Mononuclear cell (primary cell): ENCODE data around the gene A1CF. TPM values are rescaled to one million over a fixed set of nuclear protein-coding genes. Genes with fewer than 3 reads are reported as not detected.
"Not testable (repeated sequence)": the region's sequence is repeated elsewhere in the genome, so short reads cannot be mapped to it uniquely, and the experiment has no call there.

ENCODE experiments used
- H3K27me3 ChIP-seq: 2 replicates; pipeline ENCODE4 v1.6.0; 2011; ENCODE audit warnings: low read length, control low read depth; ENCODE audit not compliant: insufficient read depth
- H3K4me1 ChIP-seq: 2 replicates; pipeline ENCODE4 v1.5.1; 2011; ENCODE audit warnings: mild to moderate bottlenecking, low read length, control low read depth; ENCODE audit not compliant: insufficient read depth
- H3K4me3 ChIP-seq: 2 replicates; pipeline ENCODE4 v1.5.1; 2011; ENCODE audit warnings: mild to moderate bottlenecking, low read length, moderate library complexity
- H3K9me3 ChIP-seq: 2 replicates; pipeline ENCODE4 v1.5.1; 2011; ENCODE audit warnings: low read depth, mild to moderate bottlenecking, control low read depth, low read length
- total RNA-seq: library from RNA; depleted of rRNA; stranded (reverse); fragments of >200 nt; gene quantifications from one replicate; pipeline ENCODE4 v1.2.3, GENCODE V29; 2012

The A1CF gene
- total RNA-seq, 1 donor, result under 0.01 TPM

DNA sequence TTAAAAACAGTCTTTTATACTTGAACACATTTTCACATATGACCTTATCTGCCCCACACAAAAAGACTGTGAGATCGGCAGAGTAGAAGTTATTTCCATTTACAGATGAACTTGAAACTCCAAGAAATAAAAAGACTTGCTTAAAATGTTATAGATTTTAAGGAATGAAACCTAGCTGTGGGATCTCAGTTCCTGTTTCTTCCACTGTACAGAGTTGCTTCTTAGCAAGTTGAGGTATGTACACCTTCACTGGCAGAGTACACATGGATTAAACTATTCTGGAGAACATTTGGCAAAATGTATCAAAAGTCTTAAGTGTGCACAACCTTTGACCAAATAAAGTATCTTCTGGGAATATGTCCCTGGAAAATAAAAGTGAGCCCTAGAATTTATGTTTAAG lies 48.3 kb downstream of the A1CF start:
- H3K4me1 ChIP-seq, result no peaks in the 10 kb centered on the region
- H3K27me3 ChIP-seq, result no peaks in the 10 kb centered on the region
- H3K9me3 ChIP-seq, result no peaks in the 10 kb centered on the region
- no peak overlapping the region for H3K4me3 ChIP-seq

GRCh38 chr10:50832171-50832751 lies 53.2 kb downstream of the A1CF start:
- Histone ChIP-seq H3K9me3 (no peaks in the 10 kb centered on the region), H3K4me3 (no peak overlapping the region), H3K27me3 (no peaks in the 10 kb centered on the region), H3K4me1 (no peaks in the 10 kb centered on the region)

- no peaks in the 10 kb centered on the region for H3K27me3 ChIP-seq
- H3K4me1 ChIP-seq, result no peaks in the 10 kb centered on the region
- H3K9me3 ChIP-seq, result no peaks in the 10 kb centered on the region
- no peak overlapping the region for H3K4me3 ChIP-seq
Measured at GRCh38 chr10:50830066-50830465, 55.4 kb downstream of the A1CF start.

- H3K4me3 ChIP-seq, result no peak overlapping the region
- no peaks in the 10 kb centered on the region for H3K27me3 ChIP-seq
- H3K9me3 ChIP-seq, result no peaks in the 10 kb centered on the region
- H3K4me1 ChIP-seq, result no peaks in the 10 kb centered on the region
Measured at GRCh38 chr10:50824782-50825181, 60.6 kb downstream of the A1CF start.

GRCh38 chr10:50823789-50824188 lies 61.6 kb downstream of the A1CF start:
- H3K4me3 ChIP-seq, result no peak overlapping the region
- no peaks in the 10 kb centered on the region for H3K27me3 ChIP-seq
- H3K4me1 ChIP-seq, result no peaks in the 10 kb centered on the region
- no peaks in the 10 kb centered on the region for H3K9me3 ChIP-seq

DNA sequence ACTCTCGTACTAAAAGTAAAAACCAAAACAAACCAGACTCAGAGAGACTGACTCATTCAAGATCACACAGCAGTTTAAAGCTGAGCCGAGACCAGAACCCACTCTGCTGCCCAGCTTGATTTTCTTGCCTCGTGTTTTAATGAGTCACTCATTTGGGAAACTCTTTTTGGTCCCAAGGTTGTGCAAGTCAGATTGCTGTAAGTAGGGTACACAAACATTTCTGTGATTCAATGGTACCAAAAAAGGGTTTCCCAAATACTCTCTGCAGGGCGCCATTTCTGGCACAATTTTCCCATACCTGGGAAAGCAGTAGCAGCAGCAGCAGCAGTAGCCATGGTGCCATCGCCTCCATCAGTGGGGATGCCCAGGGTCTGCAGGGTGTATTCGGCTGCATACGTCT lies 75.8 kb downstream of the A1CF start:
- Histone ChIP-seq H3K27me3 (peaks cover 3% of the 10 kb centered on the region), H3K4me1 (no peaks in the 10 kb centered on the region), H3K4me3 (no peak overlapping the region), H3K9me3 (no peaks in the 10 kb centered on the region)

- H3K4me1 ChIP-seq, result no peaks in the 10 kb centered on the region
- no peaks in the 10 kb centered on the region for H3K9me3 ChIP-seq
- peaks cover 3% of the 10 kb centered on the region for H3K27me3 ChIP-seq
- no peak overlapping the region for H3K4me3 ChIP-seq
Measured at GRCh38 chr10:50807851-50808776, 77.3 kb downstream of the A1CF start.

GRCh38 chr10:50805981-50806622 lies 79.3 kb downstream of the A1CF start:
- H3K27me3 ChIP-seq, result peaks cover 3% of the 10 kb centered on the region
- no peak overlapping the region for H3K4me3 ChIP-seq
- H3K4me1 ChIP-seq, result no peaks in the 10 kb centered on the region
- no peaks in the 10 kb centered on the region for H3K9me3 ChIP-seq

DNA sequence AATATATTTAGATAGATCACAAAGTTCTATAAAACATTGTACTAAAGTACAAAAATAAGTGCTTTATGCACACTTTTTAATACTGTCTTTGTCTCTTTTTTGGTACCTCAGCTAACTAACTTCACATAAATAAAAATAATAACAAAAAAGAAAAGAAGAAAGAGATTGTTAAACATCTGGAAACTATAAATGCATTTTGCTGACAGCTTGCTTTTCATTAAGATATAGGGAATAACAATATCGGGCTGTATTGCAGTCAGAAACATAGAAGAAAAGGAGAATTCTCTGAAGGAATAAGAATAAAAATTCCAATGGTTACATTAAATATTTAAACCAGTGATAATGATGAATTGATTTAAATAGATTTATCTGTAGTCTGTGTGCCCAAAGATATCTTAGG lies 85.8 kb downstream of the A1CF start:
- H3K4me3 ChIP-seq, result no peak overlapping the region
- H3K4me1 ChIP-seq, result no peaks in the 10 kb centered on the region
- no peaks in the 10 kb centered on the region for H3K9me3 ChIP-seq
- peaks cover 7% of the 10 kb centered on the region for H3K27me3 ChIP-seq

GRCh38 chr10:50798297-50798696 lies 87.1 kb downstream of the A1CF start:
- peaks cover 7% of the 10 kb centered on the region for H3K27me3 ChIP-seq
- no peak overlapping the region for H3K4me3 ChIP-seq
- no peaks in the 10 kb centered on the region for H3K9me3 ChIP-seq
- no peaks in the 10 kb centered on the region for H3K4me1 ChIP-seq

- Histone ChIP-seq H3K4me1 (no peaks in the 10 kb centered on the region), H3K4me3 (no peak overlapping the region), H3K27me3 (peaks cover 7% of the 10 kb centered on the region), H3K9me3 (no peaks in the 10 kb centered on the region)
Measured at GRCh38 chr10:50796693-50797092, 88.7 kb downstream of the A1CF start.

- H3K9me3 ChIP-seq, result no peaks in the 10 kb centered on the region
Measured at GRCh38 chr10:50794490-50794889, 90.9 kb downstream of the A1CF start.

DNA sequence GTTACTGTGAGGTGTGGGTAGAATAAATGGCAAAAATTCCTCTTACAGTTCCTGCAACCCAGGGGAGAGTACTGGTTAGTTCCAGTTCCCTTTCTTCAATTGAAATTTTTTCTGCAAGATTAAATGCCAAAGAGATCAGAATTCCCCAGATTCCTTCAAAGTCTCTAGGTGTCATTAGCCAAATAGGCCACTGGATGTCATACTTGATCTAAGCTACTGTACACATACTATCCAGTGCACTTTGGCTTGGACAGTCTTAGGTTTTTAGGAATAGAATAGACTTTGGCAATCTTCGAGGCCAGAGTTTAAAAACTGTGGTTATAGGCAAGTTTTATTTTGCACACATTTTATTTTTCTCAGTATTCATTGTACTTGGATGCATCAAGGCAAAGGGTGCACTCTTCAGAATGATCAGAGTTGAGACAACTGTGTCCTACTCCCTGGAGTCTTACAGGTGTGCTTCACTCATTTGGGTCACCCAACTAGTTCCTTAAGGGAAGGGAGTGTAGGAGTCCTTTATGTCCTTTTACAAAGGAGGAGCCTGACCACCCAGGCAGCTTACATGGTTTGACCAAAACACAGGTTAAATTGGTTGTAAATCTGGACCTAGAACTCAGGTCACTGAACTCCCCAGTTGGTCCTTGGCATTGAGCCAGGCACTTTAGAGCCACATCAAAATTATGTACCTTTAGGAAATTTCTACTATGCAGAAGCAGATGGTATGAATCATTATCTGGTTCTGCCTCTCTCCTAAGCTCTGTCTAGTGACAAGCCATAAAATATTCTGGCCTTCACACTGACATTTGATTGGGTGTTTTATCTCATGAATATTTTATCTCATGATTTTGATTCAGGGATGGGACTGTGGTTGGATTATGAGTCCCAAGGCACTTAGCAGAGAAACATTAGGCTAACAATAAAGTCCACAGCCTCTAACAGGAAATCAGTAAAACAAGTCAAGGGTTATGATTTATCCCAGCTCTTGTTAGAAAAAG lies 96.2 kb downstream of the A1CF start:
- H3K9me3 ChIP-seq, result no peaks in the 10 kb centered on the region
- no peaks in the 10 kb centered on the region for H3K27me3 ChIP-seq
- H3K4me1 ChIP-seq, result no peaks in the 10 kb centered on the region
- H3K4me3 ChIP-seq, result no peak overlapping the region

More at GRCh38 chr10:50794490-50794889, 90.9 kb downstream of the A1CF start:
- Histone ChIP-seq H3K27me3 (peaks cover 3% of the 10 kb centered on the region), H3K4me1 (no peaks in the 10 kb centered on the region), H3K4me3 (no peak overlapping the region)

- H3K4me1 ChIP-seq, result not testable (repeated sequence)
Measured at GRCh38 chr10:50787962-50788361, 97.5 kb downstream of the A1CF start.

More at GRCh38 chr10:50787962-50788361, 97.5 kb downstream of the A1CF start:
- not testable (repeated sequence) for H3K4me3 ChIP-seq, H3K9me3 ChIP-seq, H3K27me3 ChIP-seq
